ENCODE data around the gene AFMID. TPM values are rescaled to one million over a fixed set of nuclear protein-coding genes. Genes with fewer than 3 reads are reported as not detected.

Gene AFMID
- total RNA-seq, 2 donors from 2014 or later, result 18.8 to 44.0 TPM

DNA sequence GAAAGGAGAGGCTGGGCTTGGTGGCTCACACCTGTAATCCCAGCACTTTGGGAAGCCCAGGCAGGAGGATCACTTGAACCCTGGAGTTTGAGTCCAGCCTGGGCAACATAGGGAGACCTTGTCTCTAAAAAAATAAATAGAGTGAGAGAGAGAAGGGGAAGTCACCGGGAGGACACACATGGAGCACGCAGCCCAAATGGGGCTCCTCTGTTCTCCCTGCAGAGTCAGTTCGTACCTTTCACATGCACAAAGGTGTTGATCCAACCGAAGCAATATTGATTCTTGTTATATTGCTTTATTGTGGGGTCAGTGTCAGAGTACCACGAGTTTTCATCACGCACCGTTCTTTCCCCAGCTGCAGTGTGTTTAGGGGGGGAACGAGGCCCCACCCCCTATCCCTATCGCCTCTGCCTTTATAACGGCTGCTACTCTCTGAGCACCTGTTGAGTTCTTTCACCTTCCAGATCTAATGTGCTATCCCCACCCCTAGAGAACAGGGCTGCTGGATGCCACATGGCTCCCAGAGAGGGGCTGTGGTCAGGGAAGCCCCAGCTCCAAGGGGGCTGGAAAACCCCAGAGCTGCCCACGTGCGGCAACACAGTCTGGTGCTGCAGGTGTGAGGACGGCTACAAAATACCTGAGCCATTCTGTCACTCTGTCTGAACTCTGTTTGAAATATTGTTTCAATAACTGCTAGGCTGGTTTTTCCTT lies 43.2 kb downstream of the AFMID start:
- H3K27ac ChIP-seq, result no peak overlapping the region
- DNase-seq (ENCODE audit: low spot score) (no peak), ATAC-seq (ENCODE audit: insufficient number of reproducible peaks, low FRiP score, low read depth) (no peak)
- TF ChIP-seq CTCF (IDR thresholded peaks at IDR 0.05), result no peak
- H3K9me3 ChIP-seq, result no peaks in the 10 kb centered on the region
- no peaks in the 10 kb centered on the region for H3K36me3 ChIP-seq
- peaks cover 3% of the 10 kb centered on the region for H3K27me3 ChIP-seq (replicated peaks; ENCODE audit: insufficient read depth)
- H3K4me3 ChIP-seq, result no peak overlapping the region
- no peaks in the 10 kb centered on the region for H3K4me1 ChIP-seq (ENCODE audit: control insufficient read depth in 1 of 2, low read depth in 2 of 2)

GRCh38 chr17:78230996-78231935 lies 44.1 kb downstream of the AFMID start, which contains the start of gene TMEM235:
Gene TMEM235, plus strand, starts transcription at chr17:78231631. Its CDS starts 393 bp downstream, at chr17:78232024.
- Histone ChIP-seq H3K27ac (no peak within 1 kb of the TSS), H3K36me3 (no peaks in the 10 kb centered on the region), H3K4me1 (ENCODE audit: control insufficient read depth in 1 of 2, low read depth in 2 of 2) (no peaks in the 10 kb centered on the region), H3K9me3 (no peaks in the 10 kb centered on the region), H3K27me3 (replicated peaks; ENCODE audit: insufficient read depth) (peaks cover 3% of the 10 kb centered on the region), H3K4me3 (no peak within 1 kb of the TSS)
- DNase-seq (ENCODE audit: low spot score) (no peak), ATAC-seq (ENCODE audit: insufficient number of reproducible peaks, low FRiP score, low read depth) (no peak)
- no peak for TF ChIP-seq CTCF (IDR thresholded peaks at IDR 0.05)

DNA sequence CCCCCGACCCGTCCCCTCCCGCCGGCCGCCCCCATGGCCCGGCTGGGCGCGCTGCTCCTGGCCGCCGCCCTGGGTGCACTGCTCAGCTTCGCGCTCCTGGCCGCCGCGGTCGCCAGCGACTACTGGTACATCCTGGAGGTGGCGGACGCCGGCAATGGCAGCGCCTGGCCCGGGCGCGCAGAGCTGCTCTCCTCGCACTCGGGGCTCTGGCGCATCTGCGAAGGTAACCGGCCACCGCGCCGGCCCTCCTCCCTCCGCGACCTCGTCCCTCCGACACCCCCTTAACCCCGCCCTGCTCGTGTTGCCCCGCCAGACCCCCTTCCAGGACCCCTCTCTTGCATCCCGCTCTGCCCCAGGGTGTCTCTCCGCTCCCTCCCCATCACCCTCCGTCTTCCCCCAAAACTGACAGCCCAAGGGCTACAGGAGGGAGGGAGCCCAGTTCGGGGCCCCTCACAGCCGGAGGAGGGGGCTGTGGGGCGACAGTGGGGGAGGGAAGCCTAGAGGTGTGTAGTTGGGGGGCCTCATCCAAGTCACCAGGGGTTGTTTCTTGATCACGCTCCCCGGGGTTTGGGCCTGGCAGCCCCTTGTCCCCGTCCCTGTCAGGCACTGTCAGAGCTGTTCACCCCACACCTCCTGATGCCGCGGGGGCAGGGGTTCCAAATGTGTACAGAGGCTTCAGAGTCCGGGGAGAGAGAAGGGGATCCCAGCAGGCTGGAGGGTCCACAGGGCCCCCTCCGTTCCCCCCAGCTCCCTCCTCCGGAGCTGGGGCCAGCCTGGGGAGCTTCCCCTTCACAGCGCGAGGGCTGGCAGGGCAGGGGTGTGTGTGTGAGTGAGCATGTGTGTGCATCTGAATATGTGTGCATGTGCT lies 45.1 kb downstream of the AFMID start:
- no peak overlapping the region for H3K4me3 ChIP-seq
- H3K4me1 ChIP-seq (ENCODE audit: control insufficient read depth in 1 of 2, low read depth in 2 of 2), result no peaks in the 10 kb centered on the region
- no peak overlapping the region for H3K27ac ChIP-seq
- H3K27me3 ChIP-seq (replicated peaks; ENCODE audit: insufficient read depth), result peaks cover 3% of the 10 kb centered on the region
- DNase-seq (ENCODE audit: low spot score), result no peak
- H3K9me3 ChIP-seq, result no peaks in the 10 kb centered on the region
- ATAC-seq (ENCODE audit: insufficient number of reproducible peaks, low FRiP score, low read depth), result no peak
- TF ChIP-seq CTCF (IDR thresholded peaks at IDR 0.05), result no peak
- no peaks in the 10 kb centered on the region for H3K36me3 ChIP-seq

DNA sequence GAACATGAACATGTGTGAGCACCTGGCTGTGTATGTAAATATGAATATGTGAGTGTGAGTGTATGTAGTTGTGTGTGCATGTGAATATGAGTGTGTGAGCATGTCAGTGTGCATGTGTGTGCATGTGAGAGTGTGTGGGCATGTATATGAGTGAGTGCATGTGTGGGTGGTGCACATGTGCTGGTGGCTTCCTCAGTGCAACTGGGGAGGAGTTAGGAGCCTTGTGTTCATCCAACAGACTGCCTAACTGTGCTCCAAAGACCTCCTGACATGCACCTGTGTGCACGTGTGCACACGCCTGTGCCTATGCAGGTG lies 45.7 kb downstream of the AFMID start:
- Histone ChIP-seq H3K27me3 (replicated peaks; ENCODE audit: insufficient read depth) (peaks cover 3% of the 10 kb centered on the region), H3K27ac (no peak overlapping the region), H3K36me3 (no peaks in the 10 kb centered on the region), H3K4me3 (no peak overlapping the region), H3K9me3 (no peaks in the 10 kb centered on the region), H3K4me1 (ENCODE audit: control insufficient read depth in 1 of 2, low read depth in 2 of 2) (no peaks in the 10 kb centered on the region)
- no peak for TF ChIP-seq CTCF (IDR thresholded peaks at IDR 0.05)
- DNase-seq (ENCODE audit: low spot score) (no peak), ATAC-seq (ENCODE audit: insufficient number of reproducible peaks, low FRiP score, low read depth) (no peak)
